ENCODE results near the gene PLCL2. TPM values are rescaled to one million over a fixed set of nuclear protein-coding genes. Genes with fewer than 3 reads are reported as not detected.
A peak's percentile ranks its signal among the peaks of the same experiment; 100 is the strongest.

The PLCL2 gene
- total RNA-seq, 4 donors from 2014 or later: 0.95 to 4.8 (median 2.2) TPM

GRCh38 chr3:16844791-16845190, 40.0 kb upstream of the PLCL2 start:
- intact Hi-C loops (cut with DNase I): no loop called here
- WGBS, 2 donors: 88 to 93% methylated on average over 1 of the region's 1 CpG
- H3K4me3 ChIP-seq: no peak overlapping the region
- H3K4me1 ChIP-seq: peaks cover 0 to 15% (median 3%) of the 10 kb centered on the region in 3 donors
- TF ChIP-seq CTCF (IDR thresholded peaks at IDR 0.05): no peak
- no peak for TF ChIP-seq POLR2A (IDR thresholded peaks at IDR 0.05)
- no peaks in the 10 kb centered on the region for H3K36me3 ChIP-seq
- no peak overlapping the region for H3K27ac ChIP-seq
- DNase-seq: no peak
- no peaks in the 10 kb centered on the region for H3K27me3 ChIP-seq
- H3K9me3 ChIP-seq: no peaks in the 10 kb centered on the region

DNA sequence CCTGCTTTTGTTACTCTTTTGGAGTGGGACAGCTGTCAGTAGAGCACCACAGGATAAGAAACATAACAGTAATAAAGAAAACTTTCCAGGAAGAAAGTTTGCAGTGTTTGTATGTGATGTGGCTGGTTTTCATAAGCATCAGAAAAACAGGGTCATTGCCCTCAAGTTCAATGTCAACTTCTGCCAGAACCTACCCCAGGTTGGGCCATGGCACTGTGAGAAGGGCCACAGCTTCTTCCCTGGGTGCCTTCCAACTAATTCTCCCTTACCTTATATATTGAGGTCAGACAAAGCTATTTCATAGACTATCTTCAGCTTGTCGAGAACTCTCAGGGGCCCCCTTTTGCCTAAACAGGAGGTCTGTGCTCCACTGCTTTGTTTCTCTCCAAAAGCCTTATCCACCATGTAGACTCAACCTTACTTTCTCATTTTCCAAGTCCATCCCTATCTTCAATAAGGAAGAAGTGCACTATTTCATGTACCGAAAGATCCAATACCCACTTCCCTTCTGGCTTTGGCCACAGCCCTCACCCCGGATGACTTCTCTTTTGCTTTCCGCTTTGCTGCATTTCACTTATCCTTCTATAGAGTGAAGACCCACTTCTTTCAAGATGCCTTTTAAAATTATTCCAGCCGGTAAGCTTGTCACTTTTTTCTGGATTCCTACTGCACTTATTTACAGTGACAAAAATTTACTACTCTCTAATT, 38.2 kb upstream of the PLCL2 start:
- intact Hi-C loops (cut with DNase I): no loop called here
- H3K27ac ChIP-seq: no peak overlapping the region
- H3K36me3 ChIP-seq: no peaks in the 10 kb centered on the region
- TF ChIP-seq POLR2A (IDR thresholded peaks at IDR 0.05) (no peak), CTCF (IDR thresholded peaks at IDR 0.05) (no peak)
- H3K27me3 ChIP-seq: no peaks in the 10 kb centered on the region
- peaks cover 0 to 15% (median 2%) of the 10 kb centered on the region in 3 donors for H3K4me1 ChIP-seq
- 76 to 86% methylated on average over 5 of the region's 5 CpGs for WGBS, 2 donors
- H3K9me3 ChIP-seq: no peaks in the 10 kb centered on the region
- no peak overlapping the region for H3K4me3 ChIP-seq
- DNase-seq: no peak

DNA sequence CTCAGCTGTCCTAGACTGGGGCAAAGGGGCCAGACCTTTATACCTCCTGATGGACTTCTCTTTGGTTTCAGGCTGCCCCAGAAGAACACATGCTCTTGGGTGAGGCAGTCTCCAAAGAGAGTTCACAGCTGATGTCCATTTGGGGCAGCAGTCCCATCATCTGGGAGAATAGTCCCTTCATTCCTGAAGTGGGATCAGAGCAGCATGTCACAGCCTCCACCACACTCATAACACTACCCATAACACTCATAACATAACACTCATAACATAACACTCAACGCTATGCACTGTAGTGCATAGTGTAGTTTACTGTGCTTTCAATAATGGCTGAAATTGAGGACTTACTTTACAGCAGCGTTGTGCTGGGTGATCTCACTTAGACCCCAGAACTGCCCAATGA, 36.7 kb upstream of the PLCL2 start:
- DNase-seq: no peak
- no peaks in the 10 kb centered on the region for H3K36me3 ChIP-seq
- H3K27ac ChIP-seq: no peak overlapping the region
- no peak for TF ChIP-seq POLR2A (IDR thresholded peaks at IDR 0.05)
- no peak for TF ChIP-seq CTCF (IDR thresholded peaks at IDR 0.05)
- intact Hi-C loops (cut with DNase I): no loop called here
- peaks cover 0 to 8% (median 0%) of the 10 kb centered on the region in 3 donors for H3K4me1 ChIP-seq
- no peaks in the 10 kb centered on the region for H3K9me3 ChIP-seq
- H3K27me3 ChIP-seq: no peaks in the 10 kb centered on the region
- H3K4me3 ChIP-seq: no peak overlapping the region
- WGBS, 2 donors: 88 to 100% methylated on average over 1 to 2 of the region's 2 CpGs

DNA sequence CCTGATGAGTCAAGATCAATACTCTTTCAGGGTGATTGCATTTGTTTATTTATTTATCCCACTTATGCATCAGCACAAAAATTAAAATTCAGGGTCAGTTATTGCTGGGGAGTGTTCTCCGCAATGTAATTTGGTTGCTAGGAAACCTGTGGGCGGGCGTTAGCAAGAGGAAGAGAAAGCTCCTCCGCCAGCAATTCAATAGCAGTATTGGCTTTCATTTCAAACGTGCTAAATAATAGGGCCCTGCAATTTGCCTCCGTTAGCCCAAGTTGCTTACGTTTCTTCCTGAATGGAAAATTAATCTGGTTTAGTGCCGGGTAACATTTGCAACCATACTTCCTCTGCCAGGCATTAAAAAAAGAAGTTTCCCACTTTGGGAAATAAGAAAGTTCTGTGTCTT, 35.5 kb upstream of the PLCL2 start:
- peak; percentile 6 for DNase-seq

More for the DNA sequence above, 35.5 kb upstream of the PLCL2 start:
- no peaks in the 10 kb centered on the region for H3K36me3 ChIP-seq
- intact Hi-C loops (cut with DNase I): no loop called here
- no peaks in the 10 kb centered on the region for H3K27me3 ChIP-seq
- WGBS, 2 donors: 10 to 29% methylated on average over 8 of the region's 8 CpGs
- peak overlapping the region in 1 of 4 donors; percentile 49 for H3K27ac ChIP-seq
- H3K9me3 ChIP-seq: no peaks in the 10 kb centered on the region
- H3K4me3 ChIP-seq: peak overlapping the region in 1 of 4 donors; percentile 26
- TF ChIP-seq POLR2A (IDR thresholded peaks at IDR 0.05) (no peak), CTCF (IDR thresholded peaks at IDR 0.05) (no peak)
- H3K4me1 ChIP-seq: peaks cover 0 to 4% (median 0%) of the 10 kb centered on the region in 3 donors
